EH (cell line): Measurements from ENCODE around the gene EIF2B4.
"Not testable (repeated sequence)": the region's sequence is repeated elsewhere in the genome, so short reads cannot be mapped to it uniquely, and the experiment has no call there.

ENCODE experiments used
- DNase-seq: peaks from one replicate; pipeline ENCODE4 v3.0.0-alpha.2; 2015; ENCODE audit warnings: low read depth

Gene EIF2B4

GRCh38 chr2:27336173-27336572, 34.0 kb downstream of the EIF2B4 start:
- no peak for DNase-seq

- DNase-seq: no peak
Observed at GRCh38 chr2:27335311-27335710, 34.8 kb downstream of the EIF2B4 start.

- DNase-seq: no peak
Observed at GRCh38 chr2:27324720-27325119, 45.4 kb downstream of the EIF2B4 start.

GRCh38 chr2:27323596-27324285, 46.4 kb downstream of the EIF2B4 start:
- no peak for DNase-seq

GRCh38 chr2:27322766-27323595, 47.2 kb downstream of the EIF2B4 start, which contains the start of gene MPV17:
MPV17 (minus strand) TSS chr2:27323097; CDS start chr2:27322517, 580 bp downstream.
- peak; percentile 91 for DNase-seq

GRCh38 chr2:27322301-27322765, 47.8 kb downstream of the EIF2B4 start:
- DNase-seq: peak; percentile 25

GRCh38 chr2:27320958-27321543, 49.1 kb downstream of the EIF2B4 start:
- peak; percentile 99 for DNase-seq

GRCh38 chr2:27319839-27320238, 50.3 kb downstream of the EIF2B4 start:
- not testable (repeated sequence) for DNase-seq

GRCh38 chr2:27316655-27317412, 53.3 kb downstream of the EIF2B4 start:
- no peak for DNase-seq

- DNase-seq: no peak
Observed at GRCh38 chr2:27315122-27315521, 55.0 kb downstream of the EIF2B4 start.

GRCh38 chr2:27314709-27315108, 55.4 kb downstream of the EIF2B4 start:
- DNase-seq: no peak
